ENCODE measurements around the gene S100A1. TPM values are rescaled to one million over a fixed set of nuclear protein-coding genes. Genes with fewer than 3 reads are reported as not detected.
"Not testable (repeated sequence)": the region's sequence is repeated elsewhere in the genome, so short reads cannot be mapped to it uniquely, and the experiment has no call there.

The S100A1 gene
- total and polyA plus RNA-seq, 2 experiments from 2014 or later, result 7.6 TPM; not detected in 1

GRCh38 chr1:153667439-153667838 lies 39.2 kb downstream of the S100A1 start:
- Histone ChIP-seq H3K4me3 (no peak overlapping the region), H3K36me3 (peaks cover 69% of the 10 kb centered on the region), H3K9me3 (ENCODE audit: low read depth) (no peaks in the 10 kb centered on the region), H3K27me3 (no peaks in the 10 kb centered on the region), H3K27ac (no peak overlapping the region), H3K4me1 (ENCODE audit: low read depth) (peaks cover 5% of the 10 kb centered on the region)
- no peak for TF ChIP-seq CTCF (IDR thresholded peaks at IDR 0.05; ENCODE audit: low read depth, low read length)
- no peak for DNase-seq (ENCODE audit: low read depth in 1 of 2, low spot score in 1 of 2)

GRCh38 chr1:153668672-153669071 lies 40.4 kb downstream of the S100A1 start:
- H3K4me1 ChIP-seq (ENCODE audit: low read depth); H3K27me3 ChIP-seq; H3K9me3 ChIP-seq (ENCODE audit: low read depth); H3K27ac ChIP-seq; DNase-seq (ENCODE audit: low read depth in 1 of 2, low spot score in 1 of 2); H3K4me3 ChIP-seq: not testable (repeated sequence)
- peaks cover 56% of the 10 kb centered on the region for H3K36me3 ChIP-seq

GRCh38 chr1:153669606-153670005 lies 41.4 kb downstream of the S100A1 start:
- Histone ChIP-seq H3K4me1 (ENCODE audit: low read depth) (peaks cover 5% of the 10 kb centered on the region), H3K9me3 (ENCODE audit: low read depth) (no peaks in the 10 kb centered on the region), H3K4me3 (peak overlapping the region; percentile 76), H3K36me3 (peaks cover 47% of the 10 kb centered on the region), H3K27ac (no peak overlapping the region), H3K27me3 (no peaks in the 10 kb centered on the region)
- no peak for DNase-seq (ENCODE audit: low read depth in 1 of 2, low spot score in 1 of 2)
- TF ChIP-seq CTCF (IDR thresholded peaks at IDR 0.05; ENCODE audit: low read depth, low read length), result no peak

GRCh38 chr1:153670257-153670858 lies 42.1 kb downstream of the S100A1 start:
- Histone ChIP-seq H3K4me1 (ENCODE audit: low read depth) (peaks cover 5% of the 10 kb centered on the region), H3K9me3 (ENCODE audit: low read depth) (no peaks in the 10 kb centered on the region), H3K27ac (peak overlapping the region; percentile 86), H3K27me3 (no peaks in the 10 kb centered on the region), H3K4me3 (peak overlapping the region; percentile 76), H3K36me3 (peaks cover 39% of the 10 kb centered on the region)
- no peak for DNase-seq (ENCODE audit: low read depth in 1 of 2, low spot score in 1 of 2)
- TF ChIP-seq CTCF (IDR thresholded peaks at IDR 0.05; ENCODE audit: low read depth, low read length), result no peak

GRCh38 chr1:153670859-153671627 lies 42.8 kb downstream of the S100A1 start, which contains the start of gene ILF2:
ILF2 (minus strand) TSS chr1:153670993; CDS start chr1:153670922, 71 bp downstream.
- H3K4me3 ChIP-seq, result peak within 1 kb of the TSS; percentile 76
- peaks cover 5% of the 10 kb centered on the region for H3K4me1 ChIP-seq (ENCODE audit: low read depth)
- H3K9me3 ChIP-seq (ENCODE audit: low read depth), result no peaks in the 10 kb centered on the region
- no peaks in the 10 kb centered on the region for H3K27me3 ChIP-seq
- H3K27ac ChIP-seq, result peak within 1 kb of the TSS; percentile 86
- peak; percentile 33 for TF ChIP-seq CTCF (IDR thresholded peaks at IDR 0.05; ENCODE audit: low read depth, low read length)
- peaks cover 33% of the 10 kb centered on the region for H3K36me3 ChIP-seq
- peak; percentile 99 to 100 for DNase-seq (ENCODE audit: low read depth in 1 of 2, low spot score in 1 of 2)

- not testable (repeated sequence) for H3K27me3 ChIP-seq; DNase-seq (ENCODE audit: low read depth in 1 of 2, low spot score in 1 of 2); H3K9me3 ChIP-seq (ENCODE audit: low read depth); H3K4me1 ChIP-seq (ENCODE audit: low read depth)
- Histone ChIP-seq H3K36me3 (peaks cover 25% of the 10 kb centered on the region), H3K4me3 (peak overlapping the region; percentile 70), H3K27ac (peak overlapping the region; percentile 84)
Observed at GRCh38 chr1:153671628-153672353, 43.6 kb downstream of the S100A1 start.

Data from cardiac muscle cell (in vitro differentiated cells and primary cell).